ENCODE data around the gene TTC21B. TPM values are rescaled to one million over a fixed set of nuclear protein-coding genes. Genes with fewer than 3 reads are reported as not detected.

Gene TTC21B
- total and polyA plus RNA-seq, 9 donors = 16.0 to 25.5 (median 18.1) TPM

- H3K4me1 ChIP-seq (ENCODE audit: control insufficient read depth, insufficient read depth, low read length) = no peaks in the 10 kb centered on the region
- no CpG with 5 or more reads among the region's 4 CpGs for WGBS (ENCODE audit: insufficient coverage)
- H3K9me3 ChIP-seq (replicated peaks; ENCODE audit: control insufficient read depth, low read depth, low read length) = no peaks in the 10 kb centered on the region
Measured at GRCh38 chr2:165933211-165933910, 20.2 kb downstream of the TTC21B start.

GRCh38 chr2:165927774-165928173 lies 25.8 kb downstream of the TTC21B start:
- no peak for DNase-seq
- no peak overlapping the region for H3K4me3 ChIP-seq (ENCODE audit: low read length)
- no peaks in the 10 kb centered on the region for H3K4me1 ChIP-seq (ENCODE audit: control insufficient read depth, insufficient read depth, low read length)
- H3K27ac ChIP-seq (ENCODE audit: low read length) = no peak overlapping the region
- H3K36me3 ChIP-seq (ENCODE audit: control insufficient read depth, insufficient read depth, low read length) = peaks cover 19% of the 10 kb centered on the region
- no peaks in the 10 kb centered on the region for H3K9me3 ChIP-seq (replicated peaks; ENCODE audit: control insufficient read depth, low read depth, low read length)
- WGBS (ENCODE audit: insufficient coverage) = no CpG with 5 or more reads among the region's 1 CpG
- H3K27me3 ChIP-seq (ENCODE audit: control insufficient read depth, insufficient read depth, low read length) = no peaks in the 10 kb centered on the region

More at GRCh38 chr2:165933211-165933910, 20.2 kb downstream of the TTC21B start:
- DNase-seq = no peak
- Histone ChIP-seq H3K27me3 (ENCODE audit: control insufficient read depth, insufficient read depth, low read length) (no peaks in the 10 kb centered on the region), H3K27ac (ENCODE audit: low read length) (no peak overlapping the region), H3K4me3 (ENCODE audit: low read length) (no peak overlapping the region), H3K36me3 (ENCODE audit: control insufficient read depth, insufficient read depth, low read length) (peaks cover 8% of the 10 kb centered on the region)

GRCh38 chr2:165927353-165927752 lies 26.2 kb downstream of the TTC21B start:
- WGBS (ENCODE audit: insufficient coverage) = no CpG with 5 or more reads among the region's 1 CpG

GRCh38 chr2:165924946-165925345 lies 28.6 kb downstream of the TTC21B start:
- Histone ChIP-seq H3K36me3 (ENCODE audit: control insufficient read depth, insufficient read depth, low read length) (peaks cover 21% of the 10 kb centered on the region), H3K27me3 (ENCODE audit: control insufficient read depth, insufficient read depth, low read length) (no peaks in the 10 kb centered on the region), H3K27ac (ENCODE audit: low read length) (no peak overlapping the region), H3K4me1 (ENCODE audit: control insufficient read depth, insufficient read depth, low read length) (no peaks in the 10 kb centered on the region), H3K4me3 (ENCODE audit: low read length) (no peak overlapping the region), H3K9me3 (replicated peaks; ENCODE audit: control insufficient read depth, low read depth, low read length) (no peaks in the 10 kb centered on the region)
- WGBS (ENCODE audit: insufficient coverage) = no CpG with 5 or more reads among the region's 2 CpGs
- DNase-seq = no peak

More at GRCh38 chr2:165927353-165927752, 26.2 kb downstream of the TTC21B start:
- DNase-seq = no peak
- Histone ChIP-seq H3K4me3 (ENCODE audit: low read length) (no peak overlapping the region), H3K27me3 (ENCODE audit: control insufficient read depth, insufficient read depth, low read length) (no peaks in the 10 kb centered on the region), H3K36me3 (ENCODE audit: control insufficient read depth, insufficient read depth, low read length) (peaks cover 19% of the 10 kb centered on the region), H3K27ac (ENCODE audit: low read length) (no peak overlapping the region), H3K4me1 (ENCODE audit: control insufficient read depth, insufficient read depth, low read length) (no peaks in the 10 kb centered on the region), H3K9me3 (replicated peaks; ENCODE audit: control insufficient read depth, low read depth, low read length) (no peaks in the 10 kb centered on the region)

- Histone ChIP-seq H3K36me3 (ENCODE audit: control insufficient read depth, insufficient read depth, low read length) (peaks cover 21% of the 10 kb centered on the region), H3K9me3 (replicated peaks; ENCODE audit: control insufficient read depth, low read depth, low read length) (no peaks in the 10 kb centered on the region), H3K4me3 (ENCODE audit: low read length) (no peak overlapping the region), H3K27ac (ENCODE audit: low read length) (no peak overlapping the region), H3K27me3 (ENCODE audit: control insufficient read depth, insufficient read depth, low read length) (no peaks in the 10 kb centered on the region), H3K4me1 (ENCODE audit: control insufficient read depth, insufficient read depth, low read length) (no peaks in the 10 kb centered on the region)
- DNase-seq = no peak
- no CpG with 5 or more reads among the region's 1 CpG for WGBS (ENCODE audit: insufficient coverage)
Measured at GRCh38 chr2:165920748-165921147, 32.8 kb downstream of the TTC21B start.

GRCh38 chr2:165913636-165914035 lies 39.9 kb downstream of the TTC21B start:
- Histone ChIP-seq H3K4me3 (ENCODE audit: low read length) (no peak overlapping the region), H3K27me3 (ENCODE audit: control insufficient read depth, insufficient read depth, low read length) (no peaks in the 10 kb centered on the region), H3K9me3 (replicated peaks; ENCODE audit: control insufficient read depth, low read depth, low read length) (no peaks in the 10 kb centered on the region), H3K27ac (ENCODE audit: low read length) (no peak overlapping the region), H3K36me3 (ENCODE audit: control insufficient read depth, insufficient read depth, low read length) (peaks cover 18% of the 10 kb centered on the region), H3K4me1 (ENCODE audit: control insufficient read depth, insufficient read depth, low read length) (no peaks in the 10 kb centered on the region)
- no peak for DNase-seq

GRCh38 chr2:165911981-165912380 lies 41.6 kb downstream of the TTC21B start:
- Histone ChIP-seq H3K27ac (ENCODE audit: low read length) (no peak overlapping the region), H3K36me3 (ENCODE audit: control insufficient read depth, insufficient read depth, low read length) (peaks cover 9% of the 10 kb centered on the region), H3K27me3 (ENCODE audit: control insufficient read depth, insufficient read depth, low read length) (no peaks in the 10 kb centered on the region), H3K9me3 (replicated peaks; ENCODE audit: control insufficient read depth, low read depth, low read length) (no peaks in the 10 kb centered on the region), H3K4me3 (ENCODE audit: low read length) (no peak overlapping the region), H3K4me1 (ENCODE audit: control insufficient read depth, insufficient read depth, low read length) (no peaks in the 10 kb centered on the region)
- WGBS (ENCODE audit: insufficient coverage) = no CpG with 5 or more reads among the region's 2 CpGs
- no peak for DNase-seq

- peaks cover 11% of the 10 kb centered on the region for H3K36me3 ChIP-seq (ENCODE audit: control insufficient read depth, insufficient read depth, low read length)
Measured at GRCh38 chr2:165911231-165911630, 42.3 kb downstream of the TTC21B start.

GRCh38 chr2:165909466-165909865 lies 44.1 kb downstream of the TTC21B start:
- Histone ChIP-seq H3K36me3 (ENCODE audit: control insufficient read depth, insufficient read depth, low read length) (peaks cover 8% of the 10 kb centered on the region), H3K4me3 (ENCODE audit: low read length) (no peak overlapping the region), H3K9me3 (replicated peaks; ENCODE audit: control insufficient read depth, low read depth, low read length) (no peaks in the 10 kb centered on the region), H3K27ac (ENCODE audit: low read length) (no peak overlapping the region), H3K4me1 (ENCODE audit: control insufficient read depth, insufficient read depth, low read length) (no peaks in the 10 kb centered on the region), H3K27me3 (ENCODE audit: control insufficient read depth, insufficient read depth, low read length) (no peaks in the 10 kb centered on the region)
- WGBS (ENCODE audit: insufficient coverage) = no CpG with 5 or more reads among the region's 1 CpG
- no peak for DNase-seq

More at GRCh38 chr2:165911231-165911630, 42.3 kb downstream of the TTC21B start:
- Histone ChIP-seq H3K4me1 (ENCODE audit: control insufficient read depth, insufficient read depth, low read length) (no peaks in the 10 kb centered on the region), H3K9me3 (replicated peaks; ENCODE audit: control insufficient read depth, low read depth, low read length) (no peaks in the 10 kb centered on the region), H3K27ac (ENCODE audit: low read length) (no peak overlapping the region), H3K27me3 (ENCODE audit: control insufficient read depth, insufficient read depth, low read length) (no peaks in the 10 kb centered on the region), H3K4me3 (ENCODE audit: low read length) (no peak overlapping the region)
- no peak for DNase-seq

- no peak overlapping the region for H3K4me3 ChIP-seq (ENCODE audit: low read length)
- no CpG with 5 or more reads among the region's 2 CpGs for WGBS (ENCODE audit: insufficient coverage)
- no peak overlapping the region for H3K27ac ChIP-seq (ENCODE audit: low read length)
- no peaks in the 10 kb centered on the region for H3K27me3 ChIP-seq (ENCODE audit: control insufficient read depth, insufficient read depth, low read length)
- DNase-seq = no peak
- H3K4me1 ChIP-seq (ENCODE audit: control insufficient read depth, insufficient read depth, low read length) = peaks cover 3% of the 10 kb centered on the region
- peaks cover 9% of the 10 kb centered on the region for H3K36me3 ChIP-seq (ENCODE audit: control insufficient read depth, insufficient read depth, low read length)
- no peaks in the 10 kb centered on the region for H3K9me3 ChIP-seq (replicated peaks; ENCODE audit: control insufficient read depth, low read depth, low read length)
Measured at GRCh38 chr2:165905854-165906253, 47.7 kb downstream of the TTC21B start.

- no peak overlapping the region for H3K4me3 ChIP-seq (ENCODE audit: low read length)
- peaks cover 10% of the 10 kb centered on the region for H3K36me3 ChIP-seq (ENCODE audit: control insufficient read depth, insufficient read depth, low read length)
- WGBS (ENCODE audit: insufficient coverage) = no CpG with 5 or more reads among the region's 1 CpG
- no peak for DNase-seq
- no peaks in the 10 kb centered on the region for H3K9me3 ChIP-seq (replicated peaks; ENCODE audit: control insufficient read depth, low read depth, low read length)
- H3K27me3 ChIP-seq (ENCODE audit: control insufficient read depth, insufficient read depth, low read length) = no peaks in the 10 kb centered on the region
- H3K27ac ChIP-seq (ENCODE audit: low read length) = no peak overlapping the region
- H3K4me1 ChIP-seq (ENCODE audit: control insufficient read depth, insufficient read depth, low read length) = peaks cover 3% of the 10 kb centered on the region
Measured at GRCh38 chr2:165905269-165905668, 48.3 kb downstream of the TTC21B start.

Measured in muscle of leg (tissue), 11 donors.